NCI-H524 (cell line): Measurements from ENCODE around the gene C16orf87.
"Not testable (repeated sequence)": the region's sequence is repeated elsewhere in the genome, so short reads cannot be mapped to it uniquely, and the experiment has no call there.

Experiments used
- DNase-seq, 2 experiments: peaks; one replicate each; lab custom pipeline; 2025; lab: John Stamatoyannopoulos, UW

C16orf87 gene

GRCh38 chr16:46830902-46831647 is at the start of gene C16orf87:
Gene C16orf87, minus strand, starts transcription at chr16:46831180. Its CDS starts 31 bp downstream, at chr16:46831149.
- peak; percentile 94 to 96 for DNase-seq

- no peak for DNase-seq
Measured at GRCh38 chr16:46875243-46875642, 44.3 kb upstream of the C16orf87 start.

- DNase-seq: no peak
Measured at GRCh38 chr16:46873201-46873600, 42.2 kb upstream of the C16orf87 start.

- no peak for DNase-seq
Measured at GRCh38 chr16:46871597-46871996, 40.6 kb upstream of the C16orf87 start.

- not testable (repeated sequence) for DNase-seq
Measured at GRCh38 chr16:46868891-46869290, 37.9 kb upstream of the C16orf87 start.

GRCh38 chr16:46867486-46867885 is 36.5 kb upstream of the C16orf87 start:
- not testable (repeated sequence) for DNase-seq

GRCh38 chr16:46866286-46866685 is 35.3 kb upstream of the C16orf87 start:
- no peak for DNase-seq

- peak in 1 of 2 experiments; percentile 25 for DNase-seq
Measured at GRCh38 chr16:46862555-46863447, 31.8 kb upstream of the C16orf87 start.

GRCh38 chr16:46859719-46860152 is 28.8 kb upstream of the C16orf87 start:
- DNase-seq: no peak

GRCh38 chr16:46858151-46858550 is 27.2 kb upstream of the C16orf87 start:
- DNase-seq: no peak

GRCh38 chr16:46857368-46857945 is 26.5 kb upstream of the C16orf87 start:
- DNase-seq: peak; percentile 59 to 84

- no peak for DNase-seq
Measured at GRCh38 chr16:46855389-46855788, 24.4 kb upstream of the C16orf87 start.

- no peak for DNase-seq
Measured at GRCh38 chr16:46854846-46855245, 23.9 kb upstream of the C16orf87 start.

- peak; percentile 37 to 74 for DNase-seq
Measured at GRCh38 chr16:46853713-46854443, 22.9 kb upstream of the C16orf87 start.

- no peak for DNase-seq
Measured at GRCh38 chr16:46852130-46852529, 21.1 kb upstream of the C16orf87 start.

- no peak for DNase-seq
Measured at GRCh38 chr16:46850619-46851555, 19.9 kb upstream of the C16orf87 start.

- DNase-seq: no peak
Measured at GRCh38 chr16:46848768-46849764, 18.1 kb upstream of the C16orf87 start.

GRCh38 chr16:46845952-46846351 is 15.0 kb upstream of the C16orf87 start:
- DNase-seq: no peak

GRCh38 chr16:46844771-46845170 is 13.8 kb upstream of the C16orf87 start:
- no peak for DNase-seq
